Brain microvascular endothelial cell (primary cell): ENCODE data around the gene PPP3CA.
A peak's percentile ranks its signal among the peaks of the same experiment; 100 is the strongest.

Experiments used
- DNase-seq: peaks from one replicate; pipeline ENCODE4 v3.0.0-alpha.2; 2020
- H3K27ac ChIP-seq: fragments of 250-450 bp; sonication (Bioruptor Pico); 2 replicates; pipeline ENCODE4 v1.5.1; 2020; ENCODE audit warnings: mild to moderate bottlenecking, moderate library complexity
- H3K27me3 ChIP-seq: fragments of 250-450 bp; sonication (Bioruptor Pico); replicated peaks from 2 replicates; pipeline ENCODE4 v1.5.1; 2020; ENCODE audit warnings: mild to moderate bottlenecking
- H3K36me3 ChIP-seq: fragments of 250-450 bp; sonication (Bioruptor Pico); replicated peaks from 2 replicates; pipeline ENCODE4 v1.5.1; 2020; ENCODE audit warnings: mild to moderate bottlenecking
- H3K4me3 ChIP-seq: 2 replicates; pipeline ENCODE4 v1.5.1; 2011; ENCODE audit warnings: low read depth, mild to moderate bottlenecking, control low read depth, low read length, moderate library complexity
- CTCF ChIP-seq: IDR thresholded peaks from 2 replicates; pipeline ENCODE4 v1.5.1; 2011; ENCODE audit warnings: low read depth, mild to moderate bottlenecking, moderate library complexity, low read length, control low read depth, inconsistent platforms; ENCODE audit errors: missing control alignments
- in situ Hi-C: cut with HindIII; loops from 2 replicates; pipeline ENCODE4 v1.10.0; 2017; ENCODE audit warnings: low sequenced_read_pairs, low pct_ligation_motif_present

Gene PPP3CA

GRCh38 chr4:101222156-101222845 is 125.0 kb downstream of the PPP3CA start:
- DNase-seq = no peak
- no peak for TF ChIP-seq CTCF
- H3K4me3 ChIP-seq = no peak overlapping the region
- in situ Hi-C loops = no loop called here
- no peak overlapping the region for H3K27ac ChIP-seq
- H3K27me3 ChIP-seq = no peaks in the 10 kb centered on the region
- no peaks in the 10 kb centered on the region for H3K36me3 ChIP-seq

- DNase-seq = no peak
- in situ Hi-C loops = no loop called here
- no peak overlapping the region for H3K4me3 ChIP-seq
- no peak overlapping the region for H3K27ac ChIP-seq
- no peaks in the 10 kb centered on the region for H3K36me3 ChIP-seq
- H3K27me3 ChIP-seq = no peaks in the 10 kb centered on the region
- TF ChIP-seq CTCF = no peak
Observed at GRCh38 chr4:101221294-101221693, 126.0 kb downstream of the PPP3CA start.

DNA sequence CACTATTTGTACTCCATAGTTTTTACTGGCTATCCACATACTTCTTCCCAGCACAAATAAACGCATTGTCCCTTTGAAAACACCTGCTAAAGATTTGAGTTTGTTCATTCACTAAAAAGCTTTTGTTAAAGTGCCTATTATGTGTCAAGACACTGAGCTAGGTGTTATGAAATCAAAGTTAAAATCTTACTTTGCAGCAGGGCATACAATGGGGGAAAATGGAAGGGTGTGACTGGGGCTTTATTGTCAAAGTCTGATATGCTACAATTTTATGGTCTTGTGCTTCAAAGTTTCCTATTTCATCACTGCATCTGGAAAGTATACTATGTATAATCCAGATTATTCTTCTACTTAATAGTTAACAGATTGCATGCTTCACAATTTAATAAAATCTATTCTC is 128.4 kb downstream of the PPP3CA start:
- in situ Hi-C loops = no loop called here

GRCh38 chr4:101218346-101218745 is 129.0 kb downstream of the PPP3CA start:
- in situ Hi-C loops = no loop called here
- TF ChIP-seq CTCF = no peak
- no peak for DNase-seq
- no peak overlapping the region for H3K4me3 ChIP-seq
- no peaks in the 10 kb centered on the region for H3K27me3 ChIP-seq
- H3K27ac ChIP-seq = peak overlapping the region; percentile 70
- H3K36me3 ChIP-seq = no peaks in the 10 kb centered on the region

More for the DNA sequence above, 128.4 kb downstream of the PPP3CA start:
- Histone ChIP-seq H3K27ac (no peak overlapping the region), H3K27me3 (no peaks in the 10 kb centered on the region), H3K36me3 (no peaks in the 10 kb centered on the region), H3K4me3 (no peak overlapping the region)
- no peak for DNase-seq
- TF ChIP-seq CTCF = no peak

GRCh38 chr4:101217353-101218031 is 129.8 kb downstream of the PPP3CA start:
- Histone ChIP-seq H3K36me3 (no peaks in the 10 kb centered on the region), H3K4me3 (no peak overlapping the region), H3K27me3 (no peaks in the 10 kb centered on the region), H3K27ac (peak overlapping the region; percentile 70)
- no peak for TF ChIP-seq CTCF
- in situ Hi-C loops = no loop called here
- DNase-seq = peak; percentile 83
